VCaP (cell line): ENCODE measurements around the gene EPG5.

ENCODE experiments used
- H3K27ac ChIP-seq: fragments of 450-650 bp; 2 replicates; pipeline ENCODE4 v1.5.1; 2017
- CTCF ChIP-seq: fragments of 450-650 bp; conservative IDR thresholded peaks from 2 replicates; pipeline ENCODE4 v1.5.1; 2017; ENCODE audit warnings: mild to moderate bottlenecking, moderate library complexity

EPG5 gene

GRCh38 chr18:45916302-45916701 is 50.8 kb downstream of the EPG5 start:
- no peak overlapping the region for H3K27ac ChIP-seq
- peak; percentile 44 for TF ChIP-seq CTCF

GRCh38 chr18:45913276-45913675 is 53.9 kb downstream of the EPG5 start:
- TF ChIP-seq CTCF, result no peak
- no peak overlapping the region for H3K27ac ChIP-seq

GRCh38 chr18:45910405-45911023 is 56.6 kb downstream of the EPG5 start:
- TF ChIP-seq CTCF, result peak; percentile 90
- H3K27ac ChIP-seq, result no peak overlapping the region

GRCh38 chr18:45901654-45902210 is 65.4 kb downstream of the EPG5 start:
- no peak for TF ChIP-seq CTCF
- H3K27ac ChIP-seq, result no peak overlapping the region

- TF ChIP-seq CTCF, result no peak
Measured at GRCh38 chr18:45900623-45901022, 66.5 kb downstream of the EPG5 start.

GRCh38 chr18:45896991-45897390 is 70.1 kb downstream of the EPG5 start:
- TF ChIP-seq CTCF, result no peak
- peak overlapping the region; percentile 86 for H3K27ac ChIP-seq

More at GRCh38 chr18:45900623-45901022, 66.5 kb downstream of the EPG5 start:
- H3K27ac ChIP-seq, result no peak overlapping the region

GRCh38 chr18:45896452-45896851 is 70.7 kb downstream of the EPG5 start:
- no peak for TF ChIP-seq CTCF
- H3K27ac ChIP-seq, result peak overlapping the region; percentile 86
